ENCODE data around the gene CPB2. TPM values are rescaled to one million over a fixed set of nuclear protein-coding genes. Genes with fewer than 3 reads are reported as not detected.

CPB2 gene
- total RNA-seq, 1 experiment from 2014 or later: 0.15 TPM

- TF ChIP-seq, protein P1, sequence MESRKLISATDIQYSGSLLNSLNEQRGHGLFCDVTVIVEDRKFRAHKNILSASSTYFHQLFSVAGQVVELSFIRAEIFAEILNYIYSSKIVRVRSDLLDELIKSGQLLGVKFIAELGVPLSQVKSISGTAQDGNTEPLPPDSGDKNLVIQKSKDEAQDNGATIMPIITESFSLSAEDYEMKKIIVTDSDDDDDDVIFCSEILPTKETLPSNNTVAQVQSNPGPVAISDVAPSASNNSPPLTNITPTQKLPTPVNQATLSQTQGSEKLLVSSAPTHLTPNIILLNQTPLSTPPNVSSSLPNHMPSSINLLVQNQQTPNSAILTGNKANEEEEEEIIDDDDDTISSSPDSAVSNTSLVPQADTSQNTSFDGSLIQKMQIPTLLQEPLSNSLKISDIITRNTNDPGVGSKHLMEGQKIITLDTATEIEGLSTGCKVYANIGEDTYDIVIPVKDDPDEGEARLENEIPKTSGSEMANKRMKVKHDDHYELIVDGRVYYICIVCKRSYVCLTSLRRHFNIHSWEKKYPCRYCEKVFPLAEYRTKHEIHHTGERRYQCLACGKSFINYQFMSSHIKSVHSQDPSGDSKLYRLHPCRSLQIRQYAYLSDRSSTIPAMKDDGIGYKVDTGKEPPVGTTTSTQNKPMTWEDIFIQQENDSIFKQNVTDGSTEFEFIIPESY (IDR thresholded peaks at IDR 0.05; ENCODE audit: extremely low read depth, insufficient replicate concordance, low read length): no peak
- TF ChIP-seq SP1 (IDR thresholded peaks at IDR 0.05; ENCODE audit: low read depth) (no peak), RAD21 (IDR thresholded peaks at IDR 0.05; ENCODE audit: low read depth) (no peak)
Measured at GRCh38 chr13:46031581-46032263, 73.1 kb downstream of the CPB2 start (continued).

- no peak overlapping the region for H3K27ac ChIP-seq (ENCODE audit: low read depth, low read length)
- no peaks in the 10 kb centered on the region for H3K36me3 ChIP-seq (ENCODE audit: control insufficient read depth in 1 of 2, insufficient read depth in 2 of 2, low read length in 2 of 2)
- RAD21 ChIA-PET (ENCODE audit: low non-redundant PET in 1 of 2, low total read pairs in 2 of 2, uncharacterized antibody in 2 of 2, unreplicated experiment in 2 of 2): no interaction called here
- no peak overlapping the region for H3K4me2 ChIP-seq (ENCODE audit: low read length)
- intact Hi-C loops (cut with micrococcal nuclease): no loop called here
- CTCF ChIA-PET: no interaction called here
- no peaks in the 10 kb centered on the region for H3K9me3 ChIP-seq (ENCODE audit: control insufficient read depth in 1 of 2, insufficient read depth in 1 of 2, low read depth in 1 of 2, low read length in 2 of 2)
- no peaks in the 10 kb centered on the region for H3K9me2 ChIP-seq (ENCODE audit: insufficient read depth)
- no peaks in the 10 kb centered on the region for H3K27me3 ChIP-seq (ENCODE audit: insufficient read depth, low read length)
- POLR2A ChIA-PET: interaction anchor here (0.6 kb wide), 1 partner anchor 110 kb away, joined by 3 read pairs; no protein-coding TSS in a partner anchor
- peaks cover 52% of the 10 kb centered on the region for H3K79me2 ChIP-seq (ENCODE audit: insufficient read depth, low read length)
- no TSS peak for BruUV-seq (replicated peaks)
- H2AFZ ChIP-seq (ENCODE audit: low read depth, low read length, poor library complexity, severe bottlenecking): no peak overlapping the region
- peaks cover 10% of the 10 kb centered on the region; the same call in 1 of the 2 replicates for H4K20me1 ChIP-seq (ENCODE audit: insufficient read depth)
- H3K4me1 ChIP-seq (ENCODE audit: control insufficient read depth in 1 of 2, insufficient read depth in 2 of 2, low read length in 2 of 2): no peaks in the 10 kb centered on the region
- no peak overlapping the region for H3K4me3 ChIP-seq (replicated peaks in 1 of 2; ENCODE audit: low read depth in 1 of 2, low read length in 2 of 2)
- no peak overlapping the region for H3K9ac ChIP-seq (ENCODE audit: low read length)
- DNase-seq (ENCODE audit: low read depth, low spot score) (no peak), ATAC-seq (no peak)
- TF ChIP-seq CBX3 (IDR thresholded peaks at IDR 0.05; ENCODE audit: low read depth) (no peak), POLR2AphosphoS5 (IDR thresholded peaks at IDR 0.05; ENCODE audit: low read depth, low read length) (no peak), EZH2phosphoT487 (IDR thresholded peaks at IDR 0.05; ENCODE audit: borderline replicate concordance) (no peak), ZFX (IDR thresholded peaks at IDR 0.05) (no peak), ZNF274 (IDR thresholded peaks at IDR 0.05; ENCODE audit: low read depth, low read length) (no peak), SP1 (IDR thresholded peaks at IDR 0.05; ENCODE audit: low read depth) (no peak), SIN3A (IDR thresholded peaks at IDR 0.05; ENCODE audit: low read depth) (no peak), CTCF (IDR thresholded peaks at IDR 0.05 in 2 of 3, conservative IDR thresholded peaks at IDR 0.05 in 1 of 3; ENCODE audit: borderline replicate concordance in 1 of 3, insufficient read depth in 1 of 3, low read depth in 2 of 3, low read length in 2 of 3) (no peak), ATF3 (IDR thresholded peaks at IDR 0.05) (no peak), POLR2A (IDR thresholded peaks at IDR 0.05; ENCODE audit: borderline replicate concordance, extremely low read depth, insufficient read depth, insufficient read length) (no peak), SRF (IDR thresholded peaks at IDR 0.05; ENCODE audit: low read depth) (no peak), YY1 (IDR thresholded peaks at IDR 0.05; ENCODE audit: extremely low read depth, insufficient replicate concordance, low read depth, low read length) (no peak), EZH2 (IDR thresholded peaks at IDR 0.05) (no peak)
- TF ChIP-seq, protein P2, sequence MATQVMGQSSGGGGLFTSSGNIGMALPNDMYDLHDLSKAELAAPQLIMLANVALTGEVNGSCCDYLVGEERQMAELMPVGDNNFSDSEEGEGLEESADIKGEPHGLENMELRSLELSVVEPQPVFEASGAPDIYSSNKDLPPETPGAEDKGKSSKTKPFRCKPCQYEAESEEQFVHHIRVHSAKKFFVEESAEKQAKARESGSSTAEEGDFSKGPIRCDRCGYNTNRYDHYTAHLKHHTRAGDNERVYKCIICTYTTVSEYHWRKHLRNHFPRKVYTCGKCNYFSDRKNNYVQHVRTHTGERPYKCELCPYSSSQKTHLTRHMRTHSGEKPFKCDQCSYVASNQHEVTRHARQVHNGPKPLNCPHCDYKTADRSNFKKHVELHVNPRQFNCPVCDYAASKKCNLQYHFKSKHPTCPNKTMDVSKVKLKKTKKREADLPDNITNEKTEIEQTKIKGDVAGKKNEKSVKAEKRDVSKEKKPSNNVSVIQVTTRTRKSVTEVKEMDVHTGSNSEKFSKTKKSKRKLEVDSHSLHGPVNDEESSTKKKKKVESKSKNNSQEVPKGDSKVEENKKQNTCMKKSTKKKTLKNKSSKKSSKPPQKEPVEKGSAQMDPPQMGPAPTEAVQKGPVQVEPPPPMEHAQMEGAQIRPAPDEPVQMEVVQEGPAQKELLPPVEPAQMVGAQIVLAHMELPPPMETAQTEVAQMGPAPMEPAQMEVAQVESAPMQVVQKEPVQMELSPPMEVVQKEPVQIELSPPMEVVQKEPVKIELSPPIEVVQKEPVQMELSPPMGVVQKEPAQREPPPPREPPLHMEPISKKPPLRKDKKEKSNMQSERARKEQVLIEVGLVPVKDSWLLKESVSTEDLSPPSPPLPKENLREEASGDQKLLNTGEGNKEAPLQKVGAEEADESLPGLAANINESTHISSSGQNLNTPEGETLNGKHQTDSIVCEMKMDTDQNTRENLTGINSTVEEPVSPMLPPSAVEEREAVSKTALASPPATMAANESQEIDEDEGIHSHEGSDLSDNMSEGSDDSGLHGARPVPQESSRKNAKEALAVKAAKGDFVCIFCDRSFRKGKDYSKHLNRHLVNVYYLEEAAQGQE (IDR thresholded peaks at IDR 0.05; ENCODE audit: low read depth): no peak
- TF ChIP-seq, protein P3, sequence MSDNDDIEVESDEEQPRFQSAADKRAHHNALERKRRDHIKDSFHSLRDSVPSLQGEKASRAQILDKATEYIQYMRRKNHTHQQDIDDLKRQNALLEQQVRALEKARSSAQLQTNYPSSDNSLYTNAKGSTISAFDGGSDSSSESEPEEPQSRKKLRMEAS (IDR thresholded peaks at IDR 0.05): no peak
Measured at GRCh38 chr13:46025157-46025556, 79.7 kb downstream of the CPB2 start.

Data from HCT116 (cell line).